ENCODE data around the gene KRT79.

DNA sequence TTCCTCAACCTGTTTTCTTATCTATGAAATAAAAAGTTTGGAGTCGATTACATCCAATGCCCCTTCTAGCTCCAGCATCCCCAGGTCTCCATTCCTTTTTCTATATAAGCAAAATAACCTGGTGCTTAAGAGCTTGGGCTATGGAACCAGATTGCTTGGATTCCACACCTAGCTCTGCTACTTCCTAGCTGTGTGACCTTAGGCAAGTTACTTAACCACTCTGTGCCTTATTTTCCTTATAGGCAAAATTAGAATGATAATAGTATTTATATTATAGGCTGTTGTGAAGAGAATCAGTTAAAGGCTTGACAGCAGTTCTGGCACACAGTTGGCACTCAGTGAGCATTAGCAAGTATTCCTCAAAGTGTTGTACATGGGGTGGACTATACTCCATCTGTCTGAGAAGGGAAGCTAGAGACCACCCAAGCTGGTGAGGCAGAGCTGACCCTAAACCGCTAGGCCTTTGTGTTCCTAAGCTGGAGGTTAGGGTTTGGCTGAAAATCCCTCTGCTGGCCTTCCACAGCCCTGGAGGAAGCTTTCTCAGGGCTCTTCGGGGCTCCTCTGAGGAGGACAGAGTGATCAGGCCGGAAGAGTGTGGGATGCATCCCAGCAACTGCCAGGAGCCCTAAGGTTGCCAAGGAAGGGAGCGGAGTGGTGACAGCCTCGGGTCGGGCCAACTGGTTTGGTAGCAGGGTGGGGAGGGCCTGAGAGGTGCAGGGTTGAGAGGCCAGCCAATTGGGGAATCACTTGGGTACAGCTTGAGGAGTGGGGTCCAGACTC lies 14.2 kb downstream of the KRT79 start:
- TF ChIP-seq CTCF (IDR thresholded peaks at IDR 0.05; ENCODE audit: low read depth, low read length, missing input control): no peak
- TF ChIP-seq ZBTB33 (IDR thresholded peaks at IDR 0.05): no peak
- TF ChIP-seq ATF3 (IDR thresholded peaks at IDR 0.05): no peak
- TF ChIP-seq, protein P1, sequence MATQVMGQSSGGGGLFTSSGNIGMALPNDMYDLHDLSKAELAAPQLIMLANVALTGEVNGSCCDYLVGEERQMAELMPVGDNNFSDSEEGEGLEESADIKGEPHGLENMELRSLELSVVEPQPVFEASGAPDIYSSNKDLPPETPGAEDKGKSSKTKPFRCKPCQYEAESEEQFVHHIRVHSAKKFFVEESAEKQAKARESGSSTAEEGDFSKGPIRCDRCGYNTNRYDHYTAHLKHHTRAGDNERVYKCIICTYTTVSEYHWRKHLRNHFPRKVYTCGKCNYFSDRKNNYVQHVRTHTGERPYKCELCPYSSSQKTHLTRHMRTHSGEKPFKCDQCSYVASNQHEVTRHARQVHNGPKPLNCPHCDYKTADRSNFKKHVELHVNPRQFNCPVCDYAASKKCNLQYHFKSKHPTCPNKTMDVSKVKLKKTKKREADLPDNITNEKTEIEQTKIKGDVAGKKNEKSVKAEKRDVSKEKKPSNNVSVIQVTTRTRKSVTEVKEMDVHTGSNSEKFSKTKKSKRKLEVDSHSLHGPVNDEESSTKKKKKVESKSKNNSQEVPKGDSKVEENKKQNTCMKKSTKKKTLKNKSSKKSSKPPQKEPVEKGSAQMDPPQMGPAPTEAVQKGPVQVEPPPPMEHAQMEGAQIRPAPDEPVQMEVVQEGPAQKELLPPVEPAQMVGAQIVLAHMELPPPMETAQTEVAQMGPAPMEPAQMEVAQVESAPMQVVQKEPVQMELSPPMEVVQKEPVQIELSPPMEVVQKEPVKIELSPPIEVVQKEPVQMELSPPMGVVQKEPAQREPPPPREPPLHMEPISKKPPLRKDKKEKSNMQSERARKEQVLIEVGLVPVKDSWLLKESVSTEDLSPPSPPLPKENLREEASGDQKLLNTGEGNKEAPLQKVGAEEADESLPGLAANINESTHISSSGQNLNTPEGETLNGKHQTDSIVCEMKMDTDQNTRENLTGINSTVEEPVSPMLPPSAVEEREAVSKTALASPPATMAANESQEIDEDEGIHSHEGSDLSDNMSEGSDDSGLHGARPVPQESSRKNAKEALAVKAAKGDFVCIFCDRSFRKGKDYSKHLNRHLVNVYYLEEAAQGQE (IDR thresholded peaks at IDR 0.05): no peak
